Measurements from ENCODE around the gene TBC1D16. TPM values are rescaled to one million over a fixed set of nuclear protein-coding genes. Genes with fewer than 3 reads are reported as not detected.

The TBC1D16 gene
- total RNA-seq, 1 donor from 2014 or later: 24.7 TPM

GRCh38 chr17:79926142-79926604 lies 109.5 kb downstream of the TBC1D16 start:
- no peak for ATAC-seq
- Histone ChIP-seq H3K4me3 (no peak overlapping the region), H3K4me1 (peaks cover 16% of the 10 kb centered on the region), H3K9me3 (no peaks in the 10 kb centered on the region), H3K27me3 (ENCODE audit: low read depth) (peaks cover 49% of the 10 kb centered on the region), H3K36me3 (no peaks in the 10 kb centered on the region), H3K27ac (no peak overlapping the region)
- DNase-seq: no peak
- intact Hi-C loops (cut with DNase I): no loop called here
- TF ChIP-seq CTCF (IDR thresholded peaks at IDR 0.05): no peak

GRCh38 chr17:79925242-79925957 lies 110.3 kb downstream of the TBC1D16 start:
- Histone ChIP-seq H3K9me3 (no peaks in the 10 kb centered on the region), H3K27ac (peak overlapping the region; percentile 34), H3K27me3 (ENCODE audit: low read depth) (peaks cover 46% of the 10 kb centered on the region), H3K4me3 (no peak overlapping the region), H3K4me1 (peaks cover 15% of the 10 kb centered on the region), H3K36me3 (no peaks in the 10 kb centered on the region)
- peak; percentile 77 to 83 for ATAC-seq
- no peak for TF ChIP-seq CTCF (IDR thresholded peaks at IDR 0.05)
- intact Hi-C loops (cut with DNase I): no loop called here
- peak; percentile 88 for DNase-seq

- H3K27ac ChIP-seq: no peak overlapping the region
Observed at GRCh38 chr17:79924639-79924976, 111.1 kb downstream of the TBC1D16 start.

GRCh38 chr17:79923974-79924638 lies 111.6 kb downstream of the TBC1D16 start:
- no peak for DNase-seq
- peak; percentile 34 for TF ChIP-seq CTCF (IDR thresholded peaks at IDR 0.05)
- Histone ChIP-seq H3K27me3 (ENCODE audit: low read depth) (peaks cover 43% of the 10 kb centered on the region), H3K27ac (no peak overlapping the region), H3K9me3 (no peaks in the 10 kb centered on the region), H3K4me3 (no peak overlapping the region), H3K4me1 (peaks cover 17% of the 10 kb centered on the region), H3K36me3 (no peaks in the 10 kb centered on the region)
- intact Hi-C loops (cut with DNase I): no loop called here
- no peak for ATAC-seq

More at GRCh38 chr17:79924639-79924976, 111.1 kb downstream of the TBC1D16 start:
- H3K27me3 ChIP-seq (ENCODE audit: low read depth): peaks cover 46% of the 10 kb centered on the region
- peaks cover 12% of the 10 kb centered on the region for H3K4me1 ChIP-seq
- H3K36me3 ChIP-seq: no peaks in the 10 kb centered on the region
- intact Hi-C loops (cut with DNase I): no loop called here
- no peaks in the 10 kb centered on the region for H3K9me3 ChIP-seq
- DNase-seq (no peak), ATAC-seq (no peak)
- no peak for TF ChIP-seq CTCF (IDR thresholded peaks at IDR 0.05)
- H3K4me3 ChIP-seq: no peak overlapping the region

GRCh38 chr17:79922798-79923197 lies 112.9 kb downstream of the TBC1D16 start:
- Histone ChIP-seq H3K27ac (no peak overlapping the region), H3K4me3 (no peak overlapping the region), H3K27me3 (ENCODE audit: low read depth) (peaks cover 34% of the 10 kb centered on the region), H3K9me3 (no peaks in the 10 kb centered on the region), H3K4me1 (peaks cover 23% of the 10 kb centered on the region), H3K36me3 (no peaks in the 10 kb centered on the region)
- no peak for ATAC-seq
- intact Hi-C loops (cut with DNase I): no loop called here
- no peak for TF ChIP-seq CTCF (IDR thresholded peaks at IDR 0.05)
- no peak for DNase-seq

Data from lower lobe of right lung (tissue), 2 donors.